CD14-positive monocyte (primary cell): ENCODE results near the gene TMEM63C. TPM values are rescaled to one million over a fixed set of nuclear protein-coding genes. Genes with fewer than 3 reads are reported as not detected.

Experiments
- DNase-seq, 3 donors: peaks; one replicate each; pipeline ENCODE4 v3.0.0-alpha.2; 2011 to 2022
- H2AFZ ChIP-seq: 2 replicates; pipeline ENCODE4 v1.6.0; 2012; ENCODE audit warnings: mild to moderate bottlenecking, low read depth, low read length, inconsistent platforms; ENCODE audit not compliant: insufficient read depth, poor library complexity, severe bottlenecking
- H3K27ac ChIP-seq, 2 donors: 1 replicate in 1 of 2; 2 replicates in 1 of 2; pipeline ENCODE4 v1.5.1; 2012 to 2013; ENCODE audit warnings: low read length in 2 of 2, control low read depth in 1 of 2, inconsistent platforms in 1 of 2, low read depth in 1 of 2, mild to moderate bottlenecking in 1 of 2
- H3K27me3 ChIP-seq, 2 donors: one replicate each; pipeline versions ENCODE4 v1.6.0 to v1.6.1; 2011 to 2013; ENCODE audit warnings: low read length in 2 of 2; ENCODE audit not compliant: control insufficient read depth in 2 of 2, insufficient read depth in 2 of 2
- H3K36me3 ChIP-seq, 2 donors: replicated peaks in 1 of 2; 1 replicate in 1 of 2; 2 replicates in 1 of 2; pipeline versions ENCODE4 v1.5.1 to v1.6.1; 2012 to 2013; ENCODE audit warnings: low read length in 2 of 2, control low read depth in 1 of 2, inconsistent platforms in 1 of 2, mild to moderate bottlenecking in 1 of 2; ENCODE audit not compliant: insufficient read depth in 2 of 2, control insufficient read depth in 1 of 2
- H3K4me1 ChIP-seq, 2 donors: 1 replicate in 1 of 2; 2 replicates in 1 of 2; pipeline versions ENCODE4 v1.5.1 to v1.6.1; 2012 to 2013; ENCODE audit warnings: low read length in 2 of 2, control low read depth in 1 of 2, inconsistent platforms in 1 of 2, mild to moderate bottlenecking in 1 of 2, moderate library complexity in 1 of 2; ENCODE audit not compliant: insufficient read depth in 2 of 2, control insufficient read depth in 1 of 2
- H3K4me2 ChIP-seq: replicated peaks from 2 replicates; pipeline ENCODE3; 2012; ENCODE audit warnings: low read length, moderate library complexity, mild to moderate bottlenecking; ENCODE audit not compliant: poor library complexity, severe bottlenecking; ENCODE audit errors: extremely low read depth
- H3K4me3 ChIP-seq, 3 experiments: fragments of 200-600 bp in 1 of 3; sonication (generic) in 1 of 3; replicated peaks in 1 of 3; 1 replicate in 2 of 3; 2 replicates in 1 of 3; pipeline ENCODE4 v1.5.1; 2011 to 2013; ENCODE audit warnings: low read length in 3 of 3, mild to moderate bottlenecking in 3 of 3, control low read depth in 2 of 3, low read depth in 2 of 3, inconsistent platforms in 1 of 3, moderate library complexity in 1 of 3
- H3K79me2 ChIP-seq: 2 replicates; pipeline ENCODE4 v1.6.0; 2012; ENCODE audit warnings: mild to moderate bottlenecking, control low read depth, inconsistent platforms, low read length, moderate library complexity; ENCODE audit not compliant: insufficient read depth
- H3K9ac ChIP-seq: 2 replicates; pipeline ENCODE4 v1.6.0; 2017; ENCODE audit warnings: low read length, mild to moderate bottlenecking; ENCODE audit not compliant: insufficient read depth, poor library complexity, severe bottlenecking
- H3K9me3 ChIP-seq, 2 donors: replicated peaks in 1 of 2; 1 replicate in 1 of 2; 2 replicates in 1 of 2; pipeline versions ENCODE4 v1.5.1 to v1.6.1; 2012 to 2013; ENCODE audit warnings: low read length in 2 of 2, control low read depth in 1 of 2; ENCODE audit not compliant: control insufficient read depth in 1 of 2, insufficient read depth in 1 of 2
- H4K20me1 ChIP-seq: 2 replicates; pipeline ENCODE4 v1.6.0; 2012; ENCODE audit warnings: mild to moderate bottlenecking, low read length, control low read depth, moderate library complexity; ENCODE audit not compliant: insufficient read depth
- H3K27ac Mint-ChIP-seq, 7 donors: one replicate each; pipeline ENCODE4 v1.8.0; 2020; ENCODE audit warnings: mild to moderate bottlenecking in 7 of 7, mixed read lengths in 7 of 7, moderate library complexity in 6 of 7, inconsistent platforms in 2 of 7
- H3K27me3 Mint-ChIP-seq, 3 donors: one replicate each; pipeline ENCODE4 v1.8.0; 2021 to 2022; ENCODE audit warnings: low read depth in 3 of 3, mild to moderate bottlenecking in 3 of 3, mixed read lengths in 3 of 3, moderate library complexity in 3 of 3, inconsistent platforms in 1 of 3
- H3K36me3 Mint-ChIP-seq, 2 donors: one replicate each; pipeline ENCODE4 v1.8.0; 2020; ENCODE audit warnings: mixed read lengths in 2 of 2, inconsistent platforms in 1 of 2, mild to moderate bottlenecking in 1 of 2
- H3K4me1 Mint-ChIP-seq: one replicate; pipeline ENCODE4 v1.8.0; 2020; ENCODE audit warnings: mild to moderate bottlenecking, mixed read lengths
- H3K4me3 Mint-ChIP-seq, 2 donors: one replicate each; pipeline ENCODE4 v1.8.0; 2020; ENCODE audit warnings: mild to moderate bottlenecking in 2 of 2, mixed read lengths in 2 of 2, moderate library complexity in 1 of 2
- H3K9me3 Mint-ChIP-seq, 7 donors: one replicate each; pipeline ENCODE4 v1.8.0; 2020 to 2022; ENCODE audit warnings: mixed read lengths in 7 of 7, mild to moderate bottlenecking in 6 of 7, moderate library complexity in 6 of 7, inconsistent platforms in 2 of 7
- CTCF ChIP-seq: fragments of 200-600 bp; IDR thresholded peaks from one replicate; pipeline ENCODE4 v1.8.0; 2022; ENCODE audit warnings: antibody characterized with exemption, mild to moderate bottlenecking
- whole genome bisulfite sequencing: methylation state at CpG from one replicate; pipeline ENCODE4 v1.1.5; 2013; ENCODE audit warnings: missing lambda C conversion rate; ENCODE audit not compliant: insufficient coverage; 5-methylcytosine and 5-hydroxymethylcytosine counted together
- intact Hi-C, 2 donors: fragments of 100-400 bp; cut with micrococcal nuclease; formaldehyde crosslinking; loops; one replicate each; pipeline versions ENCODE4 v1.15.0 to v1.15.1; 2023
- polyA plus RNA-seq, 3 donors: library from polyadenylated mRNA; depleted of rRNA in 1 of 3; unstranded in 2 of 3; stranded (reverse) in 1 of 3; fragments of 300-500 nt in 2 of 3; fragments of >200 nt in 1 of 3; fragmentation: Illumina TruSeq in 2 of 3; gene quantifications; 1 replicate in 2 of 3; 2 replicates in 1 of 3; pipeline ENCODE4 v1.2.3, GENCODE V29; 2012 to 2021

Gene TMEM63C
- polyA plus RNA-seq, 3 donors = 0.78 to 4.4 TPM; not detected in 1

- DNase-seq = no peak
- Mint-ChIP-seq H3K4me1 (peaks cover 2% of the 10 kb centered on the region), H3K9me3 (peaks cover 0 to 3% (median 0%) of the 10 kb centered on the region in 7 donors), H3K36me3 (no peaks in the 10 kb centered on the region), H3K4me3 (no peak overlapping the region), H3K27ac (no peak overlapping the region), H3K27me3 (peaks cover 21 to 39% (median 24%) of the 10 kb centered on the region in 3 donors)
- WGBS = 49% methylated on average over 8 of the region's 11 CpGs
- no peak overlapping the region for H2AFZ ChIP-seq
- intact Hi-C loops = loop anchor here in 1 of 2 donors (10.0 kb wide), 1 partner anchor 397 kb away; no protein-coding TSS in a partner anchor
- H4K20me1 ChIP-seq = no peaks in the 10 kb centered on the region
- H3K4me3 ChIP-seq = no peak overlapping the region
- H3K27me3 ChIP-seq = peaks cover 0 to 15% of the 10 kb centered on the region in 2 donors
- no peaks in the 10 kb centered on the region for H3K4me1 ChIP-seq
- TF ChIP-seq CTCF = no peak
- H3K36me3 ChIP-seq = no peaks in the 10 kb centered on the region
- no peaks in the 10 kb centered on the region for H3K79me2 ChIP-seq
- no peak overlapping the region for H3K9ac ChIP-seq
- no peak overlapping the region for H3K4me2 ChIP-seq
- no peak overlapping the region for H3K27ac ChIP-seq
- H3K9me3 ChIP-seq = no peaks in the 10 kb centered on the region
Measured at GRCh38 chr14:77157740-77158139, 23.9 kb upstream of the TMEM63C start.

GRCh38 chr14:77158175-77158881, 23.3 kb upstream of the TMEM63C start:
- peaks cover 0 to 3% (median 0%) of the 10 kb centered on the region in 7 donors for H3K9me3 Mint-ChIP-seq
- Histone ChIP-seq H2AFZ (no peak overlapping the region), H3K36me3 (no peaks in the 10 kb centered on the region), H3K9me3 (no peaks in the 10 kb centered on the region), H3K27ac (no peak overlapping the region), H3K4me2 (no peak overlapping the region), H3K27me3 (peaks cover 0 to 15% of the 10 kb centered on the region in 2 donors), H3K79me2 (no peaks in the 10 kb centered on the region), H3K4me1 (no peaks in the 10 kb centered on the region), H3K9ac (no peak overlapping the region), H3K4me3 (no peak overlapping the region), H4K20me1 (no peaks in the 10 kb centered on the region)
- 11% methylated on average over 13 of the region's 18 CpGs for WGBS
- H3K27me3 Mint-ChIP-seq = peaks cover 22 to 39% (median 23%) of the 10 kb centered on the region in 3 donors
- H3K36me3 Mint-ChIP-seq = no peaks in the 10 kb centered on the region
- H3K4me1 Mint-ChIP-seq = peaks cover 2% of the 10 kb centered on the region
- H3K4me3 Mint-ChIP-seq = no peak overlapping the region
- H3K27ac Mint-ChIP-seq = no peak overlapping the region
- intact Hi-C loops = loop anchor here in 1 of 2 donors (10.0 kb wide), 1 partner anchor 396 kb away; no protein-coding TSS in a partner anchor
- no peak for TF ChIP-seq CTCF
- DNase-seq = no peak
